C4-2B (cell line): ENCODE results near the gene RSPO3.

Experiments used
- H3K27ac ChIP-seq: fragments of 450-650 bp; 2 replicates; pipeline ENCODE4 v1.5.1; 2017
- CTCF ChIP-seq: fragments of 450-650 bp; conservative IDR thresholded peaks from 2 replicates; pipeline ENCODE4 v1.5.1; 2017; ENCODE audit warnings: mild to moderate bottlenecking
- ZFX ChIP-seq: fragments of 450-650 bp; IDR thresholded peaks from 2 replicates; pipeline ENCODE4 v1.6.1; 2017

Gene RSPO3

DNA sequence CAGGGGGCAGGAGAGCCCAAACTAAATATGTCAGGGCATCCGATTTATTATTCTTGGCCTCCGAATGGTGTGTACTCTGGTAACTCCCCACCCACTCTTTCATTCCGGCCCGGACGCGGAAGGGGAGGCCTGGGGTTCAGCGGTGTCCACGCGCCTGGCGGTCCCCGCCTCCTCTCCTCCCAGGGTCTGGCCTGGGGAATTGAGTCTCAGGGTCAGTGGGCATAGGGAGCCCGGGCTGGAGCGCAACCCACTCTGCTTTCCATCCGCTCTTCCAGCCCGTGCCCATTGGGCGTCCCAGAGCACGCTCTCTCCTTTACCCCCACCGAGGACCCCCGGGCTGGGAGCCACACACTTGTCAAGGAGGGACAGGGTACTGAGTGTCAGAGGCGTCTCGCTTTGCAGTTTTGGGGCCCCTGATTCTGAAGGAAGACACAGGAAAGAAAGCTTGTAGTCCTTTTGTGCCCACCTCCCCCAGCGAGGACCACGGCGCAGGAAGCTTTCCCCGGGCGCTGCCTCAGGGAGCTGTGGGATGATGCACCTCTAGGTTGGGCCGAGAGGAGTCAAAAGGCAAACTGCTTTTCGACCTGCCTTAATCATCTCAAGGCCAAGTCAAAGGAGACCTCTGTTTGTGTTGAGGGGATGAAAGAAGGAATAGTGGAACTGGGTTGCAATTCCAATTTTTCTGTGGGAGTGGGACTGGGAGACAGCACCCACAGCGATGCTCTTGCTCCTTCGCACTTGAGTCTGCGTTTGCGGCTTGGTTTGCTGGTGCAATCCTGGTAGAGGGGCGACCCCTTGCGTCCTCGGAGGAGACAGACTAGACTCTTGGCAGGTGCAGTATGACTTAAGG, 2.5 kb downstream of the RSPO3 start:
- no peak for TF ChIP-seq ZFX
- TF ChIP-seq CTCF: peak; percentile 83
- H3K27ac ChIP-seq: no peak overlapping the region

- H3K27ac ChIP-seq: no peak overlapping the region
These were observed 3.1 kb downstream of the RSPO3 start for GRCh38 chr6:127121637-127121960.

GRCh38 chr6:127124172-127124571, 5.7 kb downstream of the RSPO3 start:
- no peak for TF ChIP-seq ZFX
- TF ChIP-seq CTCF: no peak
- H3K27ac ChIP-seq: no peak overlapping the region

More at GRCh38 chr6:127121637-127121960, 3.1 kb downstream of the RSPO3 start:
- TF ChIP-seq ZFX (no peak), CTCF (peak; percentile 61)

- TF ChIP-seq ZFX: no peak
- TF ChIP-seq CTCF: no peak
- no peak overlapping the region for H3K27ac ChIP-seq
These were observed 6.2 kb downstream of the RSPO3 start for GRCh38 chr6:127124680-127125079.

- TF ChIP-seq ZFX (no peak), CTCF (no peak)
These were observed 9.6 kb downstream of the RSPO3 start for GRCh38 chr6:127128066-127128465.

GRCh38 chr6:127129251-127129650, 10.8 kb downstream of the RSPO3 start:
- no peak for TF ChIP-seq ZFX
- TF ChIP-seq CTCF: no peak

More at GRCh38 chr6:127128066-127128465, 9.6 kb downstream of the RSPO3 start:
- no peak overlapping the region for H3K27ac ChIP-seq

GRCh38 chr6:127131275-127131674, 12.8 kb downstream of the RSPO3 start:
- no peak overlapping the region for H3K27ac ChIP-seq
- no peak for TF ChIP-seq ZFX
- TF ChIP-seq CTCF: no peak

More at GRCh38 chr6:127129251-127129650, 10.8 kb downstream of the RSPO3 start:
- no peak overlapping the region for H3K27ac ChIP-seq
